Karpas-422 (cell line): Measurements from ENCODE around the gene PCDH9. TPM values are rescaled to one million over a fixed set of nuclear protein-coding genes. Genes with fewer than 3 reads are reported as not detected.

Experiments used
- DNase-seq: peaks from one replicate; pipeline ENCODE4 v3.0.0-alpha.2; 2015
- H2AFZ ChIP-seq: fragments of 200-600 bp; sonication (generic); 2 replicates; pipeline ENCODE4 v1.6.1; 2014; ENCODE audit warnings: antibody characterized with exemption, low read length, mixed read lengths
- H3K27ac ChIP-seq: fragments of 200-600 bp; sonication (generic); 2 replicates; pipeline ENCODE4 v1.5.1; 2014; ENCODE audit warnings: mild to moderate bottlenecking, low read length, moderate library complexity
- H3K27me3 ChIP-seq: fragments of 200-600 bp; sonication (generic); 2 replicates; pipeline ENCODE4 v1.6.1; 2014; ENCODE audit warnings: low read length, mixed read lengths
- H3K36me3 ChIP-seq: fragments of 200-600 bp; sonication (generic); 2 replicates; pipeline ENCODE4 v1.6.1; 2014; ENCODE audit warnings: low read length, mixed read lengths; ENCODE audit not compliant: insufficient read depth
- H3K4me1 ChIP-seq: fragments of 200-600 bp; sonication (generic); 2 replicates; pipeline ENCODE4 v1.6.1; 2014; ENCODE audit warnings: mild to moderate bottlenecking, low read length, mixed read lengths
- H3K4me2 ChIP-seq: fragments of 200-600 bp; sonication (generic); 2 replicates; pipeline ENCODE4 v1.6.1; 2014; ENCODE audit warnings: low read length, low read depth, mild to moderate bottlenecking; ENCODE audit not compliant: poor library complexity, severe bottlenecking
- H3K4me3 ChIP-seq: fragments of 200-600 bp; sonication (generic); 2 replicates; pipeline ENCODE4 v1.5.1; 2014; ENCODE audit warnings: mild to moderate bottlenecking, antibody characterized with exemption, low read length, mixed read lengths
- H3K79me2 ChIP-seq: fragments of 200-600 bp; sonication (generic); 2 replicates; pipeline ENCODE4 v1.6.1; 2014; ENCODE audit warnings: mild to moderate bottlenecking, low read length, mixed read lengths
- H3K9ac ChIP-seq: fragments of 200-600 bp; sonication (generic); 2 replicates; pipeline ENCODE4 v1.6.0; 2014; ENCODE audit warnings: low read length
- H3K9me2 ChIP-seq: fragments of 200-600 bp; sonication (generic), shearing (Covaris generic); replicated peaks from 2 replicates; pipeline ENCODE4 v1.6.0; 2014; ENCODE audit warnings: mild to moderate bottlenecking, low read length, moderate library complexity; ENCODE audit not compliant: insufficient read depth
- H3K9me3 ChIP-seq: fragments of 300-700, 200-600 bp; sonication (generic); 2 replicates; pipeline ENCODE4 v1.6.1; 2014; ENCODE audit warnings: low read length, mixed read lengths
- H4K20me1 ChIP-seq: fragments of 200-600 bp; sonication (generic); 2 replicates; pipeline ENCODE4 v1.6.1; 2014; ENCODE audit warnings: mild to moderate bottlenecking, antibody characterized with exemption, low read length, low read depth; ENCODE audit not compliant: insufficient read depth
- total RNA-seq: library from RNA; depleted of rRNA; stranded (reverse); fragments of >200 nt; shearing (Covaris generic); gene quantifications from 2 replicates; pipeline ENCODE4 v1.2.3, GENCODE V29; 2014; ENCODE audit warnings: low replicate concordance

The PCDH9 gene
- total RNA-seq, 1 experiment from 2014 or later = 5.8 TPM

DNA sequence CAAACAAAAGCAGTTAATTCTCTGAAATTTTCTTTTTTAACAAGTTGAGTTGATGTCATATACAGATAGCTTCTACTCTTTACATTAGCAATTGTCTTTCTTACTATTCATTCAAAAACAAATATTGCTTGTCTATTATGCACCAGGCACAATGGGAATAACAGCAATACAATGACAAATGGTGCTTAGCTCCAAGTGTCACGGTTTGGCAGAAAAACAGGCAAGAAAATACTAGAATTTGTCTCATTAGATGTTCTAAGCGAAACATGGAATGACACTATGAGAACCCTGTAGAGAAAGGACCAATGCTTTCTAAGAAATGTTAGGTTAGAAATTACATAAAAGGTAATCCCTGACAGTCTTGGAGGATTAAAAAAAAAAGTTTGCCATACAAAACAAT lies 187.6 kb downstream of the PCDH9 start:
- H3K9me3 ChIP-seq = no peaks in the 10 kb centered on the region

DNA sequence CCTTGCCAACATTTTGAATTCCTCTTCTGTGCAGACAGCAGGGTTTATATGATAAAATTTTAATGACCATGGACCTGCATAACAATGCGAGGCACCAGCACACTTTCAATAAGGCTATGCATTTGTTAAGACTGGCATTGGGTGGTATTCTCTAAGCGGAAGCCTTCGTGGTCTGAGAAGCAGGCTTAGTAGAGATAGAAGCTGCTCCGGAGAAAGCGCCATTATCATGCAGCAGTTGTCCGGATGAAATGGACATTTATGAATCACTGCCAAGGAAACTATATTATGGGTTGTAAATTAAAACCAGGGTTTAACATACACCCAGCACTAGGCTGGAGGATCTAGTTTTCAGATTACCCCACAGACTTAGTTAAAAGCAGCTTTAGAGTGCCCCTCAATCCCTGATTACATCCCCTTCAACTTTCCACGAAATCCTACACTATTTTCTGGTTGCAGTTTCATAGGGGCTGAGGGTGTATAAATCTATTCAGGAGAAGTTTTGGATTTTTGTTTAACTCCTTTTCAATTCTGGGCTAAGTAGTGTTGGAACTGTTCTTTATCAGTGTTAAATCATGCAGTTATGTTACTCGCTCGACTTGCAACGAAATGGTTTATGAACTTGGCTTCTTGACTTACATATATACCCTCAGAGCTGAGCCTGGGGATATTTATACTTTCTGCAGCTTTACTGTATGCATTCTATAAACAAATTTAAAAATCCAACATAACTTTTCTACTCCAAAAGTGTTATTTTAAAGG lies 193.3 kb downstream of the PCDH9 start:
- no peaks in the 10 kb centered on the region for H3K4me1 ChIP-seq
- no peak overlapping the region for H3K4me2 ChIP-seq
- no peak overlapping the region for H3K4me3 ChIP-seq
- H3K27me3 ChIP-seq = no peaks in the 10 kb centered on the region
- H3K9me2 ChIP-seq = no peaks in the 10 kb centered on the region
- no peaks in the 10 kb centered on the region for H4K20me1 ChIP-seq
- no peak for DNase-seq
- no peak overlapping the region for H3K9ac ChIP-seq
- no peak overlapping the region for H2AFZ ChIP-seq
- H3K36me3 ChIP-seq = no peaks in the 10 kb centered on the region
- H3K9me3 ChIP-seq = no peaks in the 10 kb centered on the region
- H3K27ac ChIP-seq = no peak overlapping the region
- H3K79me2 ChIP-seq = no peaks in the 10 kb centered on the region

More for the DNA sequence above, 187.6 kb downstream of the PCDH9 start:
- Histone ChIP-seq H3K27me3 (no peaks in the 10 kb centered on the region), H3K4me2 (no peak overlapping the region), H3K4me3 (no peak overlapping the region), H3K79me2 (no peaks in the 10 kb centered on the region), H3K9me2 (no peaks in the 10 kb centered on the region), H3K27ac (no peak overlapping the region), H2AFZ (no peak overlapping the region), H3K36me3 (no peaks in the 10 kb centered on the region), H4K20me1 (no peaks in the 10 kb centered on the region), H3K4me1 (no peaks in the 10 kb centered on the region), H3K9ac (no peak overlapping the region)
- no peak for DNase-seq

DNA sequence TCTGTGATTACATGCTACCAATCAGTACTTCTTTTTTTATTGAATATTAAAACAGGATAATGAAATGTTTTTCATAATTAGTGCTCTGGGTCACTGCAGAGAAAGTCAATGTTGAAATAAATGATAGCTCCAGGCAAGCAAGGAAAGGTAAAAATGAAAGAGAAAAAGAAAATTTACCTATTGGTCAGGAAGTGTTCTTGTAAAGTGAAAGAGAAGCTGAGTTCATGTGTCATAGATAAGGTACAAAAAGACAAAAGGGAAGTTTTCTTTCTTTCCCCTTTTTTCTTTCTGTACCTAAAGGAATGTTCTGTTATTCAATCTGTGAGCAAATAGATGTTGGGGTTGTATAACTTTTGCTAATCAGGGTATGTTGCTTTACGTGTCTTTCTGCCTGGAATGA lies 197.0 kb downstream of the PCDH9 start:
- Histone ChIP-seq H3K9me2 (no peaks in the 10 kb centered on the region), H4K20me1 (no peaks in the 10 kb centered on the region), H3K27ac (no peak overlapping the region), H3K4me3 (no peak overlapping the region), H3K9ac (no peak overlapping the region), H3K27me3 (no peaks in the 10 kb centered on the region), H3K79me2 (no peaks in the 10 kb centered on the region), H3K36me3 (no peaks in the 10 kb centered on the region), H3K4me2 (no peak overlapping the region), H2AFZ (peak overlapping the region; percentile 45; the same call in 1 of the 2 replicates), H3K4me1 (no peaks in the 10 kb centered on the region), H3K9me3 (no peaks in the 10 kb centered on the region)
- DNase-seq = no peak

- H3K4me1 ChIP-seq = no peaks in the 10 kb centered on the region
- H3K4me2 ChIP-seq = no peak overlapping the region
- no peaks in the 10 kb centered on the region for H3K9me2 ChIP-seq
- H3K36me3 ChIP-seq = no peaks in the 10 kb centered on the region
- H3K9ac ChIP-seq = no peak overlapping the region
- H4K20me1 ChIP-seq = no peaks in the 10 kb centered on the region
- DNase-seq = no peak
- H3K4me3 ChIP-seq = no peak overlapping the region
- no peak overlapping the region for H3K27ac ChIP-seq
- H3K27me3 ChIP-seq = no peaks in the 10 kb centered on the region
- no peak overlapping the region for H2AFZ ChIP-seq
- no peaks in the 10 kb centered on the region for H3K79me2 ChIP-seq
- H3K9me3 ChIP-seq = no peaks in the 10 kb centered on the region
Measured at GRCh38 chr13:67023130-67023876, 206.8 kb downstream of the PCDH9 start.

GRCh38 chr13:67018775-67019174 lies 211.4 kb downstream of the PCDH9 start:
- H3K27ac ChIP-seq = no peak overlapping the region

DNA sequence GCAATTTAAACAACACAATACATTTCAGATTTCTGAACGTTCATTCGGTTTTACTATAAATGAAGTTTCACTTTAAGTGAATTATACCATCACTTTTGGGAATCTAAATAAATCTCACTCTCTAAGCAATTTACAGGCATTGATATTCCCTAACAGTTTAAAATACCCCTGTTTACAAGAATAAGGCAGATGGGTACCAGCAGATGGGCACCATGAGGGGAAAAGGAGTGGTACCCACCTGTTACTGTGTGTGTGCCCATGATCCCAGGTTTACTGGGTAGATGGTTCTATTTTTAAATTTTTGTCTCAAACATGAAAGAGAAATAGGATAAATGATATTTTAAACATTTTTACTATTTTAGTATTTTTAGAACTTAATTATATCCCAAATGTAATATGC lies 212.9 kb downstream of the PCDH9 start:
- Histone ChIP-seq H3K9me2 (no peaks in the 10 kb centered on the region), H3K4me3 (no peak overlapping the region), H3K4me2 (no peak overlapping the region), H3K79me2 (no peaks in the 10 kb centered on the region), H4K20me1 (no peaks in the 10 kb centered on the region), H3K27ac (no peak overlapping the region), H3K9me3 (no peaks in the 10 kb centered on the region), H3K4me1 (no peaks in the 10 kb centered on the region), H3K9ac (no peak overlapping the region), H3K27me3 (no peaks in the 10 kb centered on the region), H2AFZ (no peak overlapping the region), H3K36me3 (no peaks in the 10 kb centered on the region)
- DNase-seq = no peak

More at GRCh38 chr13:67018775-67019174, 211.4 kb downstream of the PCDH9 start:
- no peaks in the 10 kb centered on the region for H3K27me3 ChIP-seq
- no peaks in the 10 kb centered on the region for H3K4me1 ChIP-seq
- no peak overlapping the region for H3K4me2 ChIP-seq
- no peak overlapping the region for H2AFZ ChIP-seq
- H3K9ac ChIP-seq = no peak overlapping the region
- H4K20me1 ChIP-seq = no peaks in the 10 kb centered on the region
- H3K36me3 ChIP-seq = no peaks in the 10 kb centered on the region
- H3K9me2 ChIP-seq = no peaks in the 10 kb centered on the region
- no peak for DNase-seq
- no peaks in the 10 kb centered on the region for H3K9me3 ChIP-seq
- no peak overlapping the region for H3K4me3 ChIP-seq
- no peaks in the 10 kb centered on the region for H3K79me2 ChIP-seq

DNA sequence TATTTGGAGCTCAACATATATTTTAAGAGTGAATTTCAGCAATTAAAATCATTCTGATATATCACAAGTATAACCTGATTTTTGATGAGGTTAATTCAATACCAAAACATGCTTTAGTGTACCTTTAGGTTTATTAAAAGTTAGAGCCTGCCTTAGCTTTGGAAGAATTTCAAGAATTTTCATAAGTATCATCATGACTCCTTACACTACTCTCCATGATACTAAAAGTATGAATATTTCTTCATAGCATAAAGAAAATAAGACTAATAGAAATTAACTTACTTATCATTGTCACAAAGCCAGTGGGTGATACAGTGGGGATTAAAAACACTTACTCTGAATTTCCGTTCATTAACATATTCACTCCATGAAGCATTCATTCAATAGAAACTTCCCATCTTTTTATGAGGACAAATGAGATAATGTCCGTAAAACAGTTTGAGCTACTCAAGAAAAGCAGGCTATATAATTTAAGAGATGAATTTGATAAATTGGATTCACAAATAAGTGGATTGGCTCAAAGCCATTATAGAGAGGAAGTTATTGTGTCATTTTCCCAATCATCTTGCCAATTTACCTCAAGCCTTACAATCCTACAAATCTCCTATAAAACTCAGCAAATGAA lies 214.0 kb downstream of the PCDH9 start:
- no peak for DNase-seq
- Histone ChIP-seq H3K4me2 (no peak overlapping the region), H3K4me1 (no peaks in the 10 kb centered on the region), H3K36me3 (no peaks in the 10 kb centered on the region), H3K79me2 (no peaks in the 10 kb centered on the region), H3K9me3 (no peaks in the 10 kb centered on the region), H3K4me3 (no peak overlapping the region), H3K27ac (no peak overlapping the region), H3K27me3 (no peaks in the 10 kb centered on the region), H4K20me1 (no peaks in the 10 kb centered on the region), H2AFZ (no peak overlapping the region), H3K9ac (no peak overlapping the region), H3K9me2 (no peaks in the 10 kb centered on the region)

DNA sequence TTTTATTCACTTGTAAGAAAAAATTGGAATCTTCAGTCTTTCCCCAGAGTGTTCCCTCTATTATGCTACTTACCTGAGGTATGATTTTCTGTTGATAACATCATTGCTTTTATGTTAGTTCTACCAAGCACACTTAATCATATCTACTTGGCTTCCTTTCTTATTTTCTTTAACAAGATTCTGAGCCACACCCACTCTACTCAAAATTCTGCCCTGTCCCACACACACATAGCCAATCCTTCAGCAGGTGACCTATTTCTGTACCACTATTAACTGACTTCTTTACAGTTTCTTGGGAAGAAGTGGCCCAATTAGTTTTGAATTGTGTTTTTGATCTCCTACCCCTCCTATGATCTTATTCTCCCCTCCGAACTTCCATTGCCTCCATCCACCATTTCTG lies 215.7 kb downstream of the PCDH9 start:
- Histone ChIP-seq H3K4me1 (no peaks in the 10 kb centered on the region), H3K4me3 (no peak overlapping the region), H3K79me2 (no peaks in the 10 kb centered on the region), H3K9me3 (no peaks in the 10 kb centered on the region), H3K9ac (no peak overlapping the region), H3K27ac (no peak overlapping the region), H3K27me3 (no peaks in the 10 kb centered on the region), H2AFZ (no peak overlapping the region), H3K36me3 (no peaks in the 10 kb centered on the region), H3K4me2 (no peak overlapping the region), H4K20me1 (no peaks in the 10 kb centered on the region), H3K9me2 (no peaks in the 10 kb centered on the region)
- DNase-seq = no peak
